ENCODE measurements around the gene NR3C1.

Gene NR3C1

DNA sequence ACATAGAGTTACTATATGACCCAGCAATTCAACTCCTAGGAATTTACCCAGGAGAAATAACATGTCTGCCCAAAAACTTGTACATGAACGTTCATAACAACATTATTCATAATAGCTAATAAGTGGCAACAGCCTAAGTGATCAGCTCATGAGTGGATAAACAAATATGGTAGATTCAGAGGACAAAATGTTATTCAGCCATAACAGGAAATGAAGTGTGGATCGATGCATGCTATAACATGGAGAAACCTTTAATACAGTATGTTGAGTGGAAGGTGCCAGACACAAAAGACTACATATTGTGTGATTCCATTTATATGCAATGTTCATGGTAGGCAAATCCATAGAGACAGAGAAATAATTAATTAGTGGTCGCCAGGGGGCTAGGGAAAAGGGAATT is 22.3 kb upstream of the NR3C1 start:
- DNase-seq (ENCODE audit: low read depth), result no peak

DNA sequence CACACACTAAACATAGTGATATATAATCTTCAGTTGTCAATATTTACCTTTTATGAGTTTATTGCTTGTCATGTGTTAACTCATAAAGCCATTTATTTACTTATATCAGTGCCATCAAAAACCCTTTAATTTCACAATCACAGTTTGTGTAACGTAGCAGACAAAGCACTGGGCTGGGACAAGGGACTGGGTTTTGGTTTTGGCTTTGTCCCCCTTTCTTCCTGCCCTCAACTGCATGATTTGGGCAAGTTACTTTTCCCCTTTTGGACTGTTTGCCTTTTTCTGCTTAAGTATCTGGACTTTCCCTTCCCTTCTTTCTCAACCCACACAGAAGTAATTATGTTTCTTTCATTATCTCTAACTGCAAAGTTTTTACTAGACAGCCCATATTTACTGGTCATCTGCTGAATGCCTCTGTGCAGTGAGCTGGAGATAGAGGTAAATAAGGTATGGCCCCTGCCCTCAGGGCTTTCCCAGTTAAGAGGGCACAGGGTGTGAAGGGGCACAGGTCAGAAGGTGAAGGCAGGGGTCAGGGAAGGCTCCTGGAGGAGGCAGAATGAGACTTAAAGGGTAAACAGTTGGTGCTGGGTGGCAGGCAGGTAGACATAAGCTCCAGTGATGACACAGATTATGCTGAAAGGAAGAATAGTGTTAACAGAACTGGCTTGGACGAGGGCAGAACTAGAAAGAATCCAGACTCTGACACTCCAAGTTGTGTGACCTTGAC is 14.8 kb upstream of the NR3C1 start:
- no peak for DNase-seq (ENCODE audit: low read depth)

DNA sequence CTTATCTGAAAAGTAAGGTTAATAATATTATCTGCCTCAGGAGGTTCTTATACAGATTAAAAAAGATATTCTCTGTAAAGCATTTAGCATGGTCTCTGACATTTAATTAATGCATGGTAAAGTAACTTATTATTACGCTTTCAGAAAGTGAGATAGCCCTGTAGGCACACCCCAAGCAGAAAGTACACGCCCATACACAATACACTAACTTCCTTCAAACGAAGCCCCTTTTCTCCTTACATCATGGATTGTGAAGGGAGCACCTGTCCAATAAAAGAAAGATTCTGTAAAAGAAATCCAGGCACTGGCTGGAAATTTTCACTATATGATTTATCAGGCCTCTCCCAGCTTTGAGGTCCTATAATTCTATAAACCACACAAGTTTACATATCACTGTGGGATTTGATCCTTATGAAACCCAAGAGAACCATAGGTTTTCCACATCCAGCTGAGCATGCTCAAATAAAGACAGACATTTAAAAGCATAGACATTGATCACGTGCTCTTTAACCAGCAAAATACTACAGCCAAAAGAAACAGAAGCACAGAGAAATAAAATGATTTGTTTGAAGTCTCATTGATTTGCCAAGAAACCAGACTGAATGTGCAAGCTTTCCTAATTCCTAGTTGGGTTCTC is 14.1 kb upstream of the NR3C1 start:
- DNase-seq (ENCODE audit: low read depth), result no peak

DNA sequence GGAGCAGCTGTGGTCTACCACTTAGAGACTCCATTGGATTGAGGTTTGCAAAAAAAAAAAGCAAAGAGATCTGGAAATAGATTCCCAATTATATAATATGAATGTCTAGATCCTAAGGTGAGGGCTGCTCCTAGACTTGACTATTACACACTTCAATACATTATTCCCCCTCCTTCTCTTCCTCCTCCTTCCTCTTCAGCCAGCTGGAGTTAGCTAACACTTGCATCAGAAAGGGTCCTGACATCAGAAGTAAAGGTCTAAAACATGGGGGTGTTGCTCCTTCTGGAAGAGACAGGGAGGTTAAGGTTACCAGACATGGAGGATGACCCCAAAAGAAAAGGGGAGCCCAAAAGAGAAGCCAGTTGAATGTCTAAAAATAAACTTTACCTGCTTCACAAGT is 12.9 kb upstream of the NR3C1 start:
- DNase-seq (ENCODE audit: low read depth), result no peak

DNA sequence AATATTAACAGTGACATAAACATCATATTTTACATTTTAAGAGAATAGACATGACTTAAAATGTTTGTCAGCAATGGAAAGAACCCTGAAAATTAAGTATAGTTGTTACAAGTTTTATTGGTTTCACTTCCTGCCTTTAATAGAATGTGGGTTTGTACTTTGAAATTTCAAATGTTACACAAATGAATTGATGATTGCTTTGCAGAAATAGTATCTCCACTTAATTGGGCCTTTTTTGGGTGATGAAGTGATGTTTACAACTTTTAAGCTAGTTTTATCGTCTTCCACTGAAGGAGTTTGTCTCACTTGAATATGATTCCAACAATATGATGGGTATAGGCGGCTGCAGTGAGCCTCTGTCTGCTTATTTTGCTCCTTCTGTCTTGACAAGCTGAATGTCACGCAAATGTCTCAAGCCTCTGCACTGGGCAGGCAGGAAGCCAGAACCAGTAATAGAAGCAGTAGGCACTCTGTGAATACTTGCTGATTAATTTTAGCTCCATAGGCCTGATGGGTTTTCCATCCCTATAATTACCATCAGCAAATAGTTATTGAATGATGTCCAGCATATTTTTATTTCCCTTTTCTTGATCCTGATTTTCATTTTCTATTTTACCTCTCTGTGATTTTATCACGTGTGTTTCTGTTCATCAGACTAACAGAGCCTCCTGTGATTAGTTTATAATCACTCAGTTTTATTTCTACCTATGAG is 10.6 kb upstream of the NR3C1 start:
- DNase-seq (ENCODE audit: low read depth), result no peak

DNA sequence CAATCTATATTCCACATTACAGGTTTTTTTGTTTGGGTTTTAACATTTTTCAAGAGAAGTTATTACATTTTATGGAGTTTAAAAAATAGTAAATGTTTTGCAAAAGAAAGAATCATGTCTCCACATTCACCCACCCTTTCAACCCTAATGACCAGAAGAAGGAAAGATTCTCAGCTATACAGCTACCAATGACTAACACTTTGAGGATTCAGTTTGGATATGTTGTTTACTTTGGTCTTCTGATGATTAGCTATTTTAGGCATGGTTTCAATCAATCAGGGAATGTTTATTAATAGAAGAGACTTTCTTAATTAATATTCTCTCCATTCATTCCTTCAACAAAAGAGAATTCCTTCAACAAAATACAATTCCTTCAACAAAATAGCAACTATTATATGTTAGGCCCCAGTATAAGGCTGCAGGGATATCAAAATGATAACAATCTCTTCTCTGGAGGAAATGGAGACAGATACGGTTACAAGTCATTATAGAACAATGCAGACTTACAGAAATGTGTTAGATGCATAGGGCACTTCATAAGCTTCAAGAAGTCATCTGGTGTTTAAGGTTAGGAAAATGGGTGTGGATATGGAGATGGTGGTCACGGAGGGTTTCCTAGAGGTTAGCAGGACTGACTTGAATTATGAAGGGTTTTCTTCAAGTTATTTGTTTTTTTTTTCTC is 9.3 kb upstream of the NR3C1 start:
- DNase-seq (ENCODE audit: low read depth), result no peak

DNA sequence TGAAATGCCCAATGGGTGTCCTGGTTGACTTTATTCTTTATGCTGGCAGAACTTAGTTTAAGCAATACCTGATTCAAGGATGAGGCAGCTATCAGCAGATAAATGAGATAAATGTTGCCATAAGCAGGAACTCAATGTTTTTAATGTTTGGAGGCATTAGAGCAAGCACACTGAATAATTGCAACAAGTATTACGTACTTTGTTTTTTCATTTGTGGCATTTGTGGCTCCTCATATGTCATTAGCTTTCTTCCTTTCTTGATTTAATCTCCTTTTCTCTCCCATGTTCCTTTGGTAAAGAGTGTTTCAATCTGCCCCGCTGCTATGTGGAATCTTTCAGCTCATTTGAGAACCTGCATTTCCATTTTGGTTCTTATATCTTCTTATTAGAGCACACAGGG is 6.4 kb upstream of the NR3C1 start:
- peak; percentile 5 for DNase-seq (ENCODE audit: low read depth)

DNA sequence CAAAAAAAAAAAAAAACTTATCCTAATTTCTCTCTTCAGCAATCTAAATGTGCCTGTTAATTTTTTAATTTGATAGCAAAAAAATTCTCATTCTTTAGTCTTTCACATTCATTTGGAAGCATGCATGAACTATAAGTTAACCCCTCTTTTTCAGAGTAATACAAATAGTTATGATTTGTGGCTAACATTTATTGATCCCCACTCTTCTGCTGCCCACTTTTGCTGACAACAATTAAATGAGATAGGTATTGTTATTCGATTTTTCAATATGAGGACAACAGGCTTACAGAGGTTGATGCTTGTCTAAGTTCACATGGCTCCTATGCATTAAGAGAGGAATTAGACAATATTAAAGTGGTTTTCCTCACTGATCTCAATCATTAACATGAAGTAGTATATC is 2.9 kb upstream of the NR3C1 start:
- no peak for DNase-seq (ENCODE audit: low read depth)

DNA sequence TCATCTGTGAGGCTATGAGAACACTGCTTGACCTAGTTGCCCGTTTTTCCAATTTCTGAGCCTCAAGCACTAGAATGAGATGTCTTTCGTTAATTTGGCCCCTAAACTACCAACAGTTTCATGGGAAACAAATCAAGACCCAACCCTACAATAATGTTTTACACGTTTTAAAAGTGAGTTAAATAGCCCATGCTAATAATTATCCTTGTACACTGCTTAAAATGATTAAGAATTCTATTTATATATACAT is 2.3 kb upstream of the NR3C1 start:
- DNase-seq (ENCODE audit: low read depth), result no peak

DNA sequence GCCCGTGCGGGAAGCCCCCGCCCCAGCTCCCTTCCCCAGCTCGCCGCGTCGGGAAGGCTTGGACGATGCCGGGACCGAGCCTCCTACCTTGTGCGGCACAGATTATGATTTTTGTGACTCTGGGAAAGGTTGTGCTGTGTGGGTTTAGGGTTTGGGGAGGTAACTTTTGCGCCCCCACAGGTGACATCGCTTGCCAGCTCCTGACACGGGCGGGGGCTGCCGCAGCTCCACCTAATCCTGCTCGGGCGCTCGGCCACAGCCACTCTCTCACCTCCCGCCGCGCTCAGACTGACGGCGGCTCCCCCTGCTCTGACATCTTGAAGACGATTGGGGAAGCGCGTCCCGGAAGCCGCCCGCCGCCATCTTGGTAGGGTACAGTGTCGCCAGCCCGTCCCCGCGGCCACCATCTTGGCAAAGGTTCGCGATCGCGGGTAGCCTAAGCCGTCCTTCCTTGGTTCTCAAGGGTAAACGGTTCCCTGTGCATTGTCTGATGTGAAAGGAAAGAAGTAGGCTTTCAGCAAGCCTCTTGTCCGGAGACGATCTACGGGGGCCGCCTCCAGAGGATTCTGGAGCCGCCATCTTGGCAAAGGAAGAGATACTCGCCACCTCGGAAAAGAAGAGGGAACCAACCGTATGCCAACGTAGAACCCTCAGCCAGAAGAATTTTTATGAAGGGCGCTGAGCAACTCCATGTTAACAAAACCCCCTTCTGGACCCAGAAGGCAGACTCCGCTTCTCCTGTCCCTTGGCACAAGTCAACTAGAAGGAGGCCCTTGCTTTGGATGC is 1.8 kb upstream of the NR3C1 start:
- DNase-seq (ENCODE audit: low read depth), result peak; percentile 87

DNA sequence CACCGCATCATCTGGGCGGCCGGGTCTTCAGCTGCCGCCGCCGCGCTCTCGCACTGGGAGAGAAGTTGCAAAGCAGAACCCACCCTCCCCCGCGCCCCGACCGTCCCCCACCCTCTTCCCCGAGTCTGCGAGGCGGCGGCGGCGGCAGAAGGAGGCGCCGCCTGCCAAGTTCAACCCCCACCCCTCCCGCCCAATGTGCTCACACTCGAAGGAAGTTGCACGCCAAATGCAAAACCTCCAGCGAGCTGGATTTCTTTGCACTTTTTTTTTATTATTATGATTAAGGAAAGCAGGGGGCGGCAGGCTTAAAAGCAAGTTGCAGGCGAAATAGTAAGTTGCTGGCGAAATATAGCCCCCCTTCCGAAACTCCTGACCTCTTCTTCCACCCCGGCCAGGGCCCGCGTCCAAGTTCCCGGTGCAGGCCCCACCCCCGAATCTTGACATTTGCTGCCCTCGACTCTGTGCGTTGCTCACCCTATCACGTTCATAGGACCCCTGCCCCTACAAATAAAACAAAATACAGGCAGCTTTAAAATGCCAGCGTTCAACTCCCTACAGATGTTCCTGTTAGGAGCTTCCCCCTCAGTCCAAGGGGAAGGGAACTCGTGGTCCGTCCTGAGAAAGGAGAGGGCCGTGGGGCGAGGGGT is 1.1 kb upstream of the NR3C1 start:
- DNase-seq (ENCODE audit: low read depth), result peak; percentile 73

DNA sequence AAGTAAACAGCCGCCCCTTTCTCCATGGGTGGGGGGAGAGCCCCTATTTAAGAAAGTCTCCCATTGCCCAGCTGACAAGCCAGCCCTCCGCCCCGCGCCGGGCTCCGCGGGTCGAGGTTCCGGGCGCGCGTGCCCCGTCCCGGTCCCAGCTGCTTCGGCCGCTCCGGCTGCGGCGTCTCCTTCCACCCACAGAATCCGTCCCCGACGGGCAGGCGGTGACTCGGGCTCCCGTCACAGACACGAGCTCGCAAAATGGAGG is 223 bp downstream of the NR3C1 start:
- DNase-seq (ENCODE audit: low read depth), result no peak

DNA sequence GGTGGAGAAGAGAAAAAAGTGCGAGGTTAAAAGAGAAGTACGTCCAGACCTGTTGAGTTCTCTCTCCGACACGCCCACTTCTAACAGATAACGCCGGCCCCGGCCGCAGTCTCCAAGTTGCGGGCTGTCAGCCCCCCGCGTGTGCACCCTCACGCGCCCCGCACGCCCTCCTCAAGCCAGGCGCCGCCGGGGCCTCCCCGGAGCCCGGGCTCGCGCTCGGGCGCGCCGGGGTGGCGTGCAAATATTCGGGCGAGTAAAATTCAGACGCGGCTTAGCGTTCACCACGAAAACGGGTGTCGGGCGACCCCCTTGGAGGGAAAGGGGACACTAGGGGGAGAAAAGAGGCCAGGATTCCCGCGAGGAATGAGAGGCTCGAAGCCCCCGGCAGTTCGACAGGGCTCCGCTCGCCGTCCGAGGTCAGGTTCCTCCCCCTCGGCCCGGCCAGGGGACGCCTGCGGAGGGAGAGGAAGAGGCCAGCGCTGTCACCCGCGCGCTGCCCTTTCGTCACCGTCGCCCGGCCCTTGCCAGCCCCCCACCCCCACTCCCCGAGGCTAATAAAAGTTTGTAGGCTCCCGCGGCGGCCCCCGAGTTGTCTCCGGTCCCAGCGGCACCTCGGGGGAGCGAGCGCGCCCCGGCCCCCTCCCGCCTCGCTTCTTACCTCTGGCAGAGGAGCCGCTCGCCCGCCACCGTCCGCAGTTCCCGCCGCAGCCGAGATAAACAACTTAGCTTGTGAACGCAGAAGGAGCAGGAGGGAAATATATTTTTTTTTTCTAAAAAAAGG is 743 bp downstream of the NR3C1 start:
- peak; percentile 33 for DNase-seq (ENCODE audit: low read depth)

DNA sequence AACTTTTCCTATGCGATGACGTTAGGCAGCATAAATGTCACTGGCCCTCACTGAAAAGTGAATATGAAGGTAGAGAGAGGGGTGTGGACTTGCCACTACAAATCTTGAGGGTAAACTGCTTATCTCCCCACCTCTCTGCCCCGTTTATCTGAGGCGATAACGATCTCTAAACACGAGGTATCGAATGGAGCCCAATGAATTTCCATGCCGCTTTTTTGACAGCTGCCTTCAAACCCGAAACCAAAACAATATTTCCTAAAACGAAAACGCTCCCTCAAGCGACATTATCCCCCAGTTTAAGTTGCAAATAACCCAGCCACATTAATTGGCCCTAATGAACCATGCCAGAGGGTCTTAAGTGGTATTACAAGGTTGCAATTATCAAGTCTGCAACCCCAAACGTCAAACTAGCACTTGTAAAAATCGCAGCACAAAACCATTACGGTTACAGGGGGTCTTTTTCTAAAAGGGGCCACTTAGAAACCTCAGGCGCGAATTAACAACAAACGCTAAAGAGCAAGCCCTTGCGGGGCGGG is 1.4 kb downstream of the NR3C1 start:
- DNase-seq (ENCODE audit: low read depth), result peak; percentile 19

DNA sequence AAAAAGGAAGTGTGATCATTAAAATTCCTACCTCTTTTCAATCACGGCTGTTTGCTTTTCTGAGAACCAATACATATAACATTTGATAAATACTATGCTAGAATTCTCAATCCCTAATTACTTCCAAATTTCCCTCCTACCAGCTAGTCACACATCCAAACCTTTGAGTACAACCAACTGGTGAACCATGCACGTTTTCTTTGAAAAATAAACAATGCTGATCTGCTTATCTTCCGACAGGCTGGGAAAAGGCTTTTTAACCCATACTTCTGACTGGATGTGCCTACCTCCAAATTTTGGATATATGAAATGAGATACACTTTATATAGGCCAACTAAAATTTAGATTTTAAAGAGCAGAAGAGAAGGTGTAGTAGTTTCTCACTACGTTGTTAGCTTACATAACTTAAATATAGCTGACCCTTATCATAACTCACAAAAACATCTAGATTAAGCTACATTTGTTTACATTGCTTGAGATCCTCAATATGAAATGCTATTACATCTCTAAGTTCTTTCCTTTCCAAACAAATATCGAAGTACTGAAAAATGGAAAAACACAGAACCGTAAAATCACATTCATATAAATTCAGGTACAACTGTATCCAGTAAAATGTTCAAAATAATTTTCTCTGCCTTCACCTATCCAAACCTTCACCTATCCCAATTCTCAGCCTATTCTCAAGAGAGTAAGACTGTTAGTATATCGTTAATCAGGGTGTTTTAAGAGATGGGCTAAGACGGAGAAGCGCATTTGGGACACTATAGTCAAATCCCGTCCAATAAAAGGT is 2.1 kb downstream of the NR3C1 start:
- DNase-seq (ENCODE audit: low read depth), result no peak

DNA sequence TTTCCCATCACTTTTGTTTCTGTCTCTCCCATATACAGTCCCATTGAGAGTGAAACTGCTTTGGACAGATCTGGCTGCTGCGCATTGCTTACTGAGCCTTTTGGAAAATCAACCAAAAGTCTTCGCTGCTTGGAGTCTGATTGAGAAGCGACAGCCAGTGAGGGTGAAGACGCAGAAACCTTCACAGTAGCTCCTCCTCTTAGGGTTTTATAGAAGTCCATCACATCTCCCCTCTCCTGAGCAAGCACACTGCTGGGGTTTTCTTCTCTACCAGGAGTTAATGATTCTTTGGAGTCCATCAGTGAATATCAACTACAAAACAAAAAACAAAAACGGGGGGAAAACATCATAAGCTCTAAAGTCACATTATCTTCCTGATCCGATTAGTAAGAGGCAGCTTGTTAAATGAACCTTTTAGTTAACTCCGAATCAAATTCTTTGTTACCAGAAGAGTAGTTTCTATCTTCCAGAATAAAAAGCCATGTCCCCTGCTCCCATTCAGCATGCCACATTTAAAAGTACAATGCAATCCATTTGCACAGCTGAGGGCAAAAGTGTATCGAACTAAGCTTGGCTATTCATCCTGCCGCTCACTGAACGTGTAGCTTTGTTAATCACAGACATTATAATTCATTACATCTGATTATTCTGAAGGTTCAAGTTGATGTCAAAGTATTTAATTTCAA is 2.8 kb downstream of the NR3C1 start:
- no peak for DNase-seq (ENCODE audit: low read depth)

DNA sequence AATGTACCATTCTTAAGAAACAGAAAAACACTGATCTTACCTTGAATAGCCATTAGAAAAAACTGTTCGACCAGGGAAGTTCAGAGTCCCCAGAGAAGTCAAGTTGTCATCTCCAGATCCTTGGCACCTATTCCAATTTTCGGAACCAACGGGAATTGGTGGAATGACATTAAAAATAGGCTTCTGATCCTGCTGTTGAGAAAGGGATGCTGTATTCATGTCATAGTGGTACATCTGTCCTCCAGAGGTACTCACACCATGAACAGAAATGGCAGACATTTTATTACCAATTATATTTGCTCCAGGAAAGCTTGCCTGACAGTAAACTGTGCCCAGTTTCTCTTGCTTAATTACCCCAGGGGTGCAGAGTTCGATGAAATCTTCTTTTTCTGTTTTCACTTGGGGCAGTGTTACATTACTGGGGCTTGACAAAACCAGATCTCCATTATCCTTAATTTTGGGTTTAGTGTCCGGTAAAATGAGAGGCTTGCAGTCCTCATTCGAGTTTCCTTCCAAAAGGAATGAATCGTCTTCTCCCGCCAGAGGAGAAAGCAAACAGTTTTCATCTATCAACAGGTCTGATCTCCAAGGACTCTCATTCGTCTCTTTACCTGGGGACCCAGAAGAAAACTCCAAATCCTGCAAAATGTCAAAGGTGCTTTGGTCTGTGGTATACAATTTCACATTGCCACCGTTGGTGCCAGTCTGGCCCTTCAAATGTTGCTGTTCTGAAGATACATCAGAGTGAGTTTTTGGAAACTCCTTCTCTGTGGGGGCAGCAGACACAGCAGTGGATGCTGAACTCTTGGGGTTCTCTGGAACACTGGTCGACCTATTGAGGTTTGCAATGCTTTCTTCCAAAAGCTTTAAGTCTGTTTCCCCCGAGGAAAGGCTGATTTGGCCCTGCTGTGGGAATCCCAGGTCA is 3.6 kb downstream of the NR3C1 start:
- DNase-seq (ENCODE audit: low read depth), result no peak

DNA sequence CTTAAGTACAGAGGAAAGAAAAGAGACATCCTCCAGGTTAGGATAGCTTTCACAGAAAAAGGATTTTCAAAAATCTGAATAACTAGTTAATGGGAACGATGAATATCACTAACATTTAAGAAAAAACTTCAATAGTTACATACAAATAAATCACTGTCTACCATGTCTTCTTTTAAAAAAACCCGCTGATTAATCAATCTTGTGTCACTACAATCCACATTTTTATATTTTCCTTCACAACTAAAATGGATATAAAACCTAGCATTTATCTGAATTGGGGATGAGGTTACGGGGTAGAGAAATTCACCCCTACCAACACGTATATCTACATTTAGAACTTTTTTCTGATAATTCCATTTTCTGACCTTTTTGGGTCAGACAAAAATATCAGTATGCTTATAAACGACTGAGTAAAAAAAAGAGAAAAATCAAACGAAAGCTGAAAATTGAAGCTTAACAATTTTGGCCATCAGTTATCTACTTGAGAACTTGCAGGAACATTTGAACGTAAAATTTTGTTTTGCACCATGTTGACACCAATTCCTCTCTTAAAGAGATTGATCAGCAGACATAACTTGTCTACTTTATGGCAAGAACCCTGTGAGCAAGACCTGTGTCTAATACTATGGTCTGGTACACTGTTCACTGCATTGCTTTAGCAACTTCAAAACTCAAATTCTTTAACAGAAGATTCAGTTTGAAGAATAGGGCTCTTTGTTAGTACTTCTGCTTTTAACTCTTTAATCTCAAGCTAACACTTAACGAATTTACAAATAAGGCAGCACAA is 4.8 kb downstream of the NR3C1 start:
- DNase-seq (ENCODE audit: low read depth), result no peak

Measured in T-helper 22 cell (primary cell).